ENCODE data around the gene WNK1.

Gene WNK1

DNA sequence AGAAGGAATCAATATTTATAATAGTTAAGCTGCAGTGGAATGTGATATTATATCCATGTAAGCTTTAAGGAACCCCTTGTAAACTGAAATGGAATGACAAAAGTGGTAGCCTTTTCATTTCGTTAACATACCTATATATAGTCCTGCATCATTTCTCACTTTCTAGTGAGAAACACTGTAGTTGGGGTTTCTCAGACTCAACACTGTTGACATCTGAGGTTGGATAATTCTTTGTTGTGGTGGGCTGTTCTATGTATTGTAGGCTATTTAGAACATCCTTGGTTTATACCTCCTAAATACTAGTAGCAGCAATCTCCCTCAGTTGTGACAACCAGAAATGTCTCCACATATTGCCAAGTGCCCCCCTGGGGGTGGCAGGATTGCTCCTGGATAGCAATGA lies 118.0 kb downstream of the WNK1 start:
- no peak for DNase-seq

DNA sequence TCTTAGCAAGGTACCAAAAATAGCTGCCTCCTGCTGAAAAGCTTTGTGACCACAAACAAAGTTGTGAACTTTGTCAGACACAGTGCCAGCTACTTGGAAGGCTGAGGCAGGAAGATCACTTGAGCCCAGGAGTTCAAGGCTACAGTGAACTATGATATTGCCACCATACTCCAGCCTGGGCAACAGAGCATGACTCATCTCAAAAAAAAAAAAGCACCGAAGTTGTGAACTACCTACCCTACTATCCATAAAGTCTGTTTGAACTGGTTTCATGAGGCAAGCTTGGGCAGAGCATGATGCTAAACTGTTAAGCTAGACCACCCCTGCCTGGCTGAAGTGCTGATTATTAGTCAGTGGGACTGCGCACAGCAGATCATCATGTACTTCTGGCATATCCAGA lies 121.6 kb downstream of the WNK1 start:
- DNase-seq = no peak

GRCh38 chr12:879641-880040 lies 127.3 kb downstream of the WNK1 start:
- no peak for DNase-seq

GRCh38 chr12:880656-881055 lies 128.3 kb downstream of the WNK1 start:
- no peak for DNase-seq

- no peak for DNase-seq
Measured at GRCh38 chr12:884746-885414, 132.5 kb downstream of the WNK1 start.

DNA sequence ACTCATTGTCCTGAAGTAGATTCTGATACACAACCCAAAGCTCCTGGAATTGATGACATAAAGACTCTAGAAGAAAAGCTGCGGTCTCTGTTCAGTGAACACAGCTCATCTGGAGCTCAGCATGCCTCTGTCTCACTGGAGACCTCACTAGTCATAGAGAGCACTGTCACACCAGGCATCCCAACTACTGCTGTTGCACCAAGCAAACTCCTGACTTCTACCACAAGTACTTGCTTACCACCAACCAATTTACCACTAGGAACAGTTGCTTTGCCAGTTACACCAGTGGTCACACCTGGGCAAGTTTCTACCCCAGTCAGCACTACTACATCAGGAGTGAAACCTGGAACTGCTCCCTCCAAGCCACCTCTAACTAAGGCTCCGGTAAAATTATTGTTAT lies 133.3 kb downstream of the WNK1 start:
- DNase-seq = no peak

- DNase-seq = no peak
Measured at GRCh38 chr12:886206-886605, 133.8 kb downstream of the WNK1 start.

- no peak for DNase-seq
Measured at GRCh38 chr12:894226-894625, 141.8 kb downstream of the WNK1 start.

GRCh38 chr12:896031-896430 lies 143.7 kb downstream of the WNK1 start:
- DNase-seq = no peak

GRCh38 chr12:897386-897785 lies 145.0 kb downstream of the WNK1 start:
- DNase-seq = no peak

- DNase-seq = no peak
Measured at GRCh38 chr12:902581-902980, 150.2 kb downstream of the WNK1 start.

- no peak for DNase-seq
Measured at GRCh38 chr12:903055-903454, 150.7 kb downstream of the WNK1 start.

DNA sequence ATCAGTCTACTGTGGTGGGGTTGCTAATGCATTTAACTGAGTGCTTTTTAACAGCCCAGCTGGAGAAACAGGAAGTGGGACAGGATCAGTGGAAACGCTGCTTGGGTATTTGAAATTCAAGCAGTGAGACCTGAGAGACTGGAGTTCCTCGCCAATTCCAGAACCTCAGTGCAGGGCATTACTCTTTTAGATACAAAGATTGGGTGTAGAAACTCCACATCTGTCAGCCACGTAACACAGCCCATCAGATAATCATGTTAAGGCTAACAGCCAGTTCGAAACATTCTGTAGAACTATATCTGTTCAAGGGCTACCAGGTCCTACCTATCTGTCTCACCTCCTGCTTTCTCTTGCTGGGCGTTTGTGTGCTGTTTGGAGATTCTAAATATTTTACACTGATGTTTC lies 151.6 kb downstream of the WNK1 start:
- no peak for DNase-seq

DNA sequence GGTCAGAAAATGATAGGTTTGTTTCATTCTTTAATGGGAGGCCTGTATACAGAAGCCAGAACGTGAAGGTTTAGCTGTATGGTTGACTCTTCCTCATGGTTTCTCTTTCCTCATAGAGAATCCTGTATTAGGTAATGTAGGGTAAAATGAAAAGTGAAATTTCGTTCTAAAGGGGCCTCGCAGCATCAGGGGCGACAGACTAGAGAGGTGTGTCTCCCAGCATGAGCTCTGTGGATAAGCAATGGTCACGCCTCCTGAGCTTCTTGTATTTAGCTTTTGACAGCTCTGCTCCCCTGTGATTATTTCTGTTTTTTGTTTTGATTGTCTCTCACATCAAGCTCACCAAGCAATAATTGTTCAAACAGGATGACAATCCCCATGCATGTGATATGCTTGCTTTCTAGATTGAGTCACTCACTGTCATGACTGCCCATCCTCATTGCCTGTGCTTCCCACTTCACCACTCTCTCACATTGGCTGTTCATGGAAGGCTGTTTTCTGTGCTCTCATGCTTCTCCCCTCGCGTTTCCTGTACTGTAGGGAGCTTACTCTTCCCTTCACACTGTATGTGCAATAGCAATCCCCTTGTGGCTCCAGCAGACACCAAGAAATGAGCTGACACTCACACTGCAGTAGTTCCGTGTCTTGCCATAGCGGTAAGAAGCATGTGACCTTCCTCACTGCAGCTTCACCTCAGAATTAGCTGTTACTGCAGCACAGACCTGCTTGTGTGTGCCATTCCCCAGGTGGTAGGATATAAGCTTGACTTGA lies 153.1 kb downstream of the WNK1 start:
- no peak for DNase-seq

DNA sequence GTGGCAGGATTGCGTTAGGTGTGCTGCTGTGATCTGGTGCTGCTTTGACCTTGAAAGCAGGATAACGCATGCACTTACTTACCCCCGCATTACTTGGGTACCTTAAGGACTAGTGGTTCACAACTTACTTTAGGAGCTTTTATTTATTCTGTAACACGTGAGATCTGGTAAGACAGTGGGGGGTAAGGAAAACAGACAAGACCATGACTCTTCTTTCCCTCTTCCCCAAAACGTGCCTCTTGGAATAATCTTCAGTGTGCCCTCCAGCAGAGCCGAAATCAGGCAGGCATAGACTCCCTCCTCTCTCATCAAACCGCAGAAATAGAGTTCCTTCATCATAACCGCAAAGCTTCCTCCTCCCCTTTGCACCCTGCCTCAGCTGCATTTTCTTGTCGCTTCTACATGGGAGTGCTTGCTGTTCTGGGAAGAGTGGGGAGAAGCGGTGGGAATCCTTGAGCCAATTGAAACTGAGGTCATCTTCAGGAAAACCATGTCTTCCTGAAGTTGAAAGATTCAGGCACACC lies 153.7 kb downstream of the WNK1 start:
- DNase-seq = no peak

- DNase-seq = no peak
Measured at GRCh38 chr12:907413-908185, 155.2 kb downstream of the WNK1 start.

GRCh38 chr12:909861-910260 lies 157.5 kb downstream of the WNK1 start:
- no peak for DNase-seq

GRCh38 chr12:910416-910815 lies 158.0 kb downstream of the WNK1 start:
- DNase-seq = no peak

GRCh38 chr12:911191-911826 lies 158.9 kb downstream of the WNK1 start:
- no peak for DNase-seq

- no peak for DNase-seq
Measured at GRCh38 chr12:912466-913235, 160.3 kb downstream of the WNK1 start.

DNA sequence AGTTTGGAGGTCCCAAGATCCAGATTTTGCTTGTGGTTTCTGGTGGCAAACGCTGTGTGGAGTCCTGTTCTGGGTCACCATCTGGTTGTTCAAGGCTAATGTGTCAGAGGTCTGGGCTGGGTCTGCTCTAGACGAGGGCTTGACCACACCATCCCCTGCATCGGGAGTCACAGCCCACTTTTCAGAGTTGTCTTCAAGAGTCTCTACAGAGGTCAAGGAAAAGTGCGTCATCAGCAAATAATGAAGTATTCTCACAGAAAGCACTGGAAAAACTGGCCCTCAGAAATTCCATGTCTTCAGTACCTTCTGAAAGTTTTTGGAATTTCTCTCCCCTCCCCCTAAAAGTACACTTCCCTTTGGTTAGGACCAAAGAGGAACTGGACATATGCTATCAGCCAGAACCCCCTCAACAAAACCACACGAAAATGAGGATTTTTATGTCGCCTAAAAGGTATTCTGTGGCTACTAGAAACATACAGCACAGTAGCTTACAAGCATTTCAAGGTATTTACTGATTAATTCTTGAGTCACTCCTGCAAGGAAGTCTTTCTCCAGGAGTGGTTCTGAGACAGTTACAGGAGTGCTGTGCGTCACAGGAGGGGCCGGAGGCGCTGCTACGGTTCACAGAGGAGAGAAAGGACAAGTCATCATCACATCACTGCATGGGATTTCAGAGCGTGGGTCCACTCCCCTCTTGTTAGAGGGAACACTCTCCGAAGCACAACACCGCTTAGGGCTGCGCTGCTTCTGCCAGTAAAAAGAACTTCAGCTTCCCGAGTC lies 161.7 kb downstream of the WNK1 start:
- no peak for DNase-seq

DNA sequence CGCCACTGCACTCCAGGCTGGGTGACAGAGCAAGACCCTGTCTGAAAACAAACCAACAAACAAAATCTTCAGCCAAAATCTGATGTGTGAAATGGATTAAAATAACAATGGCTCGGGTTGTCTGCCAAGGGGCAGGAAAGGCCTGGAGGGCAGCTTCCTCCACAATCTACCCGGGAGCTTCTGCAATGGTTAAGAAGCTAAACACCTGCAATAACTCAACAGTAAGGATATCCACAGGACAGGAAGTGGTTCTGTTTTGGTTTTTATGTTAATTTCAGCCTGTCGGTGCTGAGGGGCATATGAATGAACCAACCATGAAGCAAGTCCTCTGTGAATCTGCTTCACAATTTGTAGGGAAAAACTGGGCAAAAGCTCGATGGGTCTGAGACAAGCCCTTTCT lies 162.7 kb downstream of the WNK1 start:
- no peak for DNase-seq
